CD8-positive, alpha-beta memory T cell (primary cell): Measurements from ENCODE around the gene TMEM200A. TPM values are rescaled to one million over a fixed set of nuclear protein-coding genes. Genes with fewer than 3 reads are reported as not detected.

Experiments
- CTCF ChIA-PET: fragments of 350-600 bp; sonication (Branson Sonifier 250); formaldehyde crosslinking; loops from one replicate; lab custom pipeline; 2021; ENCODE audit warnings: antibody characterized with exemption; lab: Charles Lee
- POLR2A ChIA-PET: fragments of 350-600 bp; sonication (Branson Sonifier 250); formaldehyde crosslinking; loops from one replicate; lab custom pipeline; 2021; ENCODE audit warnings: antibody characterized with exemption; lab: Charles Lee
- DNase-seq, 5 donors: peaks; one replicate each; pipeline versions ENCODE4 v3.0.0 to v3.0.0-alpha.2; 2020 to 2022; ENCODE audit warnings: mixed read lengths in 1 of 5
- H3K27ac ChIP-seq: one replicate; pipeline ENCODE4 v1.7.0; 2013; ENCODE audit warnings: low read depth, mild to moderate bottlenecking, low read length, moderate library complexity
- H3K27me3 ChIP-seq: 2 replicates; pipeline ENCODE4 v1.7.0; 2013; ENCODE audit warnings: low read length, mild to moderate bottlenecking; ENCODE audit not compliant: insufficient read depth, poor library complexity, severe bottlenecking
- H3K36me3 ChIP-seq: 2 replicates; pipeline ENCODE4 v1.7.0; 2013; ENCODE audit warnings: mild to moderate bottlenecking, low read length, moderate library complexity; ENCODE audit not compliant: insufficient read depth
- H3K4me1 ChIP-seq: 2 replicates; pipeline ENCODE4 v1.7.0; 2013; ENCODE audit warnings: mild to moderate bottlenecking, low read length, moderate library complexity; ENCODE audit not compliant: insufficient read depth
- H3K4me3 ChIP-seq: 2 replicates; pipeline ENCODE4 v1.7.0; 2013; ENCODE audit warnings: mild to moderate bottlenecking, low read length
- H3K9me3 ChIP-seq: 2 replicates; pipeline ENCODE4 v1.7.0; 2013; ENCODE audit warnings: mild to moderate bottlenecking, low read length
- H3K27ac Mint-ChIP-seq, 8 donors: one replicate each; pipeline ENCODE4 v1.8.0; 2020 to 2021; ENCODE audit warnings: mixed read lengths in 8 of 8, mild to moderate bottlenecking in 6 of 8, inconsistent platforms in 3 of 8, moderate library complexity in 3 of 8
- H3K27me3 Mint-ChIP-seq, 2 donors: one replicate each; pipeline ENCODE4 v1.8.0; 2020 to 2021; ENCODE audit warnings: mixed read lengths in 2 of 2, mild to moderate bottlenecking in 1 of 2, moderate library complexity in 1 of 2
- H3K36me3 Mint-ChIP-seq, 3 donors: one replicate each; pipeline ENCODE4 v1.8.0; 2020 to 2021; ENCODE audit warnings: mixed read lengths in 3 of 3, inconsistent platforms in 1 of 3, mild to moderate bottlenecking in 1 of 3
- H3K4me1 Mint-ChIP-seq, 3 donors: one replicate each; pipeline ENCODE4 v1.8.0; 2020 to 2021; ENCODE audit warnings: mixed read lengths in 3 of 3, inconsistent platforms in 1 of 3, mild to moderate bottlenecking in 1 of 3
- H3K4me3 Mint-ChIP-seq, 7 donors: one replicate each; pipeline ENCODE4 v1.8.0; 2020 to 2021; ENCODE audit warnings: mixed read lengths in 7 of 7, mild to moderate bottlenecking in 6 of 7, moderate library complexity in 4 of 7, inconsistent platforms in 2 of 7
- H3K9me3 Mint-ChIP-seq, 5 donors: one replicate each; pipeline ENCODE4 v1.8.0; 2020 to 2022; ENCODE audit warnings: mixed read lengths in 5 of 5, mild to moderate bottlenecking in 3 of 5, moderate library complexity in 2 of 5, inconsistent platforms in 1 of 5
- polyA plus RNA-seq: library from polyadenylated mRNA; unstranded; fragments of 300-500 nt; fragmentation: Illumina TruSeq; gene quantifications from one replicate; pipeline ENCODE4 v1.2.3, GENCODE V29; 2021
- total RNA-seq, 2 experiments: library from RNA; stranded (reverse); gene quantifications; one replicate each; pipeline ENCODE4 v1.2.3, GENCODE V29; 2021

Gene TMEM200A
- total and polyA plus RNA-seq, 3 experiments from 2014 or later = 1.4 to 1.7 (median 1.5) TPM

DNA sequence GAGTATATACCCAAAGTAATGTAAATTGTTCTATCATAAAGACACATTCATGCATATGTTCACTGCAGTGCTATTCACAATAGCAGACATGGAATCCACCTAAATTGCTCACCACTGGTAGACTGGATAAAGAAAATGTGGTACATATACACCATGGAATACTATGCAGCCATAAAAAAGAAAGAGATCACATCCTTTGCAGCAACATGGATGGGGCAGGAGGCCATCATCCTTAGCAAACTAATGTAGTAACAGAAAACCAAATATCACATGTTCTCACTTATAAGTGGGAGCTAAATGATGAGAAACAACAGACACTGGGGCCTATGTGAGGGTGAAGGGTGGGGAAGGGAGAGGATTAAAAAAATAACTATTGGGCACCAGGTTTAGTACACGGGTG, 11.5 kb upstream of the TMEM200A start:
- Mint-ChIP-seq H3K4me1 (no peaks in the 10 kb centered on the region), H3K27me3 (no peaks in the 10 kb centered on the region), H3K9me3 (peaks cover 0 to 17% (median 6%) of the 10 kb centered on the region in 5 donors), H3K4me3 (no peak overlapping the region), H3K36me3 (peaks cover 0 to 6% (median 3%) of the 10 kb centered on the region in 3 donors), H3K27ac (no peak overlapping the region)
- ChIA-PET POLR2A (no interaction called here), CTCF (no interaction called here)
- no peaks in the 10 kb centered on the region for H3K36me3 ChIP-seq
- H3K27ac ChIP-seq = no peak overlapping the region
- no peaks in the 10 kb centered on the region for H3K27me3 ChIP-seq
- H3K4me1 ChIP-seq = no peaks in the 10 kb centered on the region
- no peak overlapping the region for H3K4me3 ChIP-seq
- no peaks in the 10 kb centered on the region for H3K9me3 ChIP-seq
- no peak for DNase-seq

GRCh38 chr6:130355572-130355971, 10.2 kb upstream of the TMEM200A start:
- Histone ChIP-seq H3K36me3 (no peaks in the 10 kb centered on the region), H3K27ac (no peak overlapping the region), H3K9me3 (no peaks in the 10 kb centered on the region), H3K4me1 (no peaks in the 10 kb centered on the region), H3K4me3 (no peak overlapping the region), H3K27me3 (no peaks in the 10 kb centered on the region)
- Mint-ChIP-seq H3K9me3 (peaks cover 4 to 18% (median 15%) of the 10 kb centered on the region in 5 donors), H3K4me1 (no peaks in the 10 kb centered on the region), H3K27ac (no peak overlapping the region), H3K4me3 (no peak overlapping the region), H3K27me3 (peaks cover 0 to 1% of the 10 kb centered on the region in 2 donors), H3K36me3 (peaks cover 0 to 12% (median 3%) of the 10 kb centered on the region in 3 donors)
- ChIA-PET POLR2A (no interaction called here), CTCF (interaction anchor here (1.5 kb wide), 1 partner anchor 10 kb away, joined by 5 read pairs; the partner anchor contains the start of gene TMEM200A)
- DNase-seq = no peak

GRCh38 chr6:130357436-130357835, 8.4 kb upstream of the TMEM200A start:
- Histone ChIP-seq H3K4me3 (no peak overlapping the region), H3K27ac (no peak overlapping the region), H3K27me3 (no peaks in the 10 kb centered on the region), H3K36me3 (no peaks in the 10 kb centered on the region), H3K9me3 (no peaks in the 10 kb centered on the region), H3K4me1 (no peaks in the 10 kb centered on the region)
- CTCF ChIA-PET = no interaction called here
- Mint-ChIP-seq H3K4me1 (no peaks in the 10 kb centered on the region), H3K9me3 (peaks cover 4 to 14% (median 7%) of the 10 kb centered on the region in 5 donors), H3K4me3 (no peak overlapping the region), H3K27me3 (peaks cover 0 to 1% of the 10 kb centered on the region in 2 donors), H3K36me3 (peaks cover 0 to 12% (median 3%) of the 10 kb centered on the region in 3 donors), H3K27ac (no peak overlapping the region)
- DNase-seq = no peak
- POLR2A ChIA-PET = interaction anchor here (0.7 kb wide), 1 partner anchor 41 kb away, joined by 4 read pairs; no protein-coding TSS in a partner anchor

DNA sequence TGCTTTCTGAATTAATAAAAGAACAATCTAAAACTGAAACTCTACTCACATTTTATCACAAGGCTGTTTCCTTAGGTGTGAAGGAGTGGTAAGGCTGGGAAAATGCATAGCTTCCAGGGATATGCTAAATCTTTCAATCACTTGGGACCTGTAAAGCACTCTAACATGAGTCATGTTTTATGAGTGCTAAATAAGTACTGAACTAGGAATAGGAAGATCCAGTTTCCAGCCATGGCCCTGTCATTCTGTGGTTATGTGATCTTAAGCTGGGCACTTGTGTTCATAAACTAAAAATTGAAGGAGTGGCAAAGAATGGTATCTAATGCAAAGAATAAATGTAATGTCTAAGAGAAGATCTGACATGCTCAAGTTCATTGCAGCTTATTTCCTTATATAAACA, 6.1 kb upstream of the TMEM200A start:
- POLR2A ChIA-PET = no interaction called here
- H3K9me3 ChIP-seq = no peaks in the 10 kb centered on the region
- peaks cover 0 to 1% of the 10 kb centered on the region in 2 donors for H3K27me3 Mint-ChIP-seq
- H3K4me3 Mint-ChIP-seq = no peak overlapping the region
- CTCF ChIA-PET = no interaction called here
- peaks cover 4 to 12% (median 7%) of the 10 kb centered on the region in 5 donors for H3K9me3 Mint-ChIP-seq
- no peaks in the 10 kb centered on the region for H3K36me3 ChIP-seq
- no peak overlapping the region for H3K4me3 ChIP-seq
- peaks cover 3% of the 10 kb centered on the region for H3K4me1 ChIP-seq
- no peaks in the 10 kb centered on the region for H3K27me3 ChIP-seq
- no peak for DNase-seq
- no peak overlapping the region for H3K27ac ChIP-seq
- H3K36me3 Mint-ChIP-seq = peaks cover 0 to 7% (median 3%) of the 10 kb centered on the region in 3 donors
- peaks cover 7 to 11% (median 8%) of the 10 kb centered on the region in 3 donors for H3K4me1 Mint-ChIP-seq
- no peak overlapping the region for H3K27ac Mint-ChIP-seq

DNA sequence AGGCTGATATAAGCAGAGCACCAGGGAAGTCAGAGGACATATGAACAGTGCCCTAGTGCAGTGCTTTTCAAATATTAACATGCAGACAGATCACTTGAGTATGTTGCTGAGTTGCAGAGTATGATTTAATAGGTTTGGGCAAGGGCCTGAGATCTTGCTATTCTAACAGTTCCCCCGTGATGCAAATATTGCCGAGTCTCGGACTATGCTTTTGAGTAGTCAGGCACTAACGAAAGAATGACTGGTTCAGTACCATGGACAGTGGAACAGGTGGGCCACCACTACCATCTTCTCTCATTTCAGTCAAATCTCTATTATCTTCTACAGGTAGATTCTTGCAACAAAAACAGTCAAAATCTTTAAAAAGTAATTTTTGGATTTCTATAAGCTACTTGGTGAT, 3.7 kb upstream of the TMEM200A start:
- Mint-ChIP-seq H3K4me3 (no peak overlapping the region), H3K27ac (no peak overlapping the region), H3K4me1 (peaks cover 17 to 19% (median 19%) of the 10 kb centered on the region in 3 donors), H3K27me3 (peaks cover 0 to 5% of the 10 kb centered on the region in 2 donors), H3K9me3 (peaks cover 4 to 12% (median 7%) of the 10 kb centered on the region in 5 donors), H3K36me3 (peaks cover 2 to 7% (median 2%) of the 10 kb centered on the region in 3 donors)
- H3K4me3 ChIP-seq = no peak overlapping the region
- POLR2A ChIA-PET = no interaction called here
- DNase-seq = peak in 1 of 5 donors; percentile 17
- peaks cover 13% of the 10 kb centered on the region for H3K4me1 ChIP-seq
- H3K9me3 ChIP-seq = no peaks in the 10 kb centered on the region
- H3K27ac ChIP-seq = no peak overlapping the region
- CTCF ChIA-PET = no interaction called here
- peaks cover 5% of the 10 kb centered on the region for H3K27me3 ChIP-seq
- no peaks in the 10 kb centered on the region for H3K36me3 ChIP-seq

DNA sequence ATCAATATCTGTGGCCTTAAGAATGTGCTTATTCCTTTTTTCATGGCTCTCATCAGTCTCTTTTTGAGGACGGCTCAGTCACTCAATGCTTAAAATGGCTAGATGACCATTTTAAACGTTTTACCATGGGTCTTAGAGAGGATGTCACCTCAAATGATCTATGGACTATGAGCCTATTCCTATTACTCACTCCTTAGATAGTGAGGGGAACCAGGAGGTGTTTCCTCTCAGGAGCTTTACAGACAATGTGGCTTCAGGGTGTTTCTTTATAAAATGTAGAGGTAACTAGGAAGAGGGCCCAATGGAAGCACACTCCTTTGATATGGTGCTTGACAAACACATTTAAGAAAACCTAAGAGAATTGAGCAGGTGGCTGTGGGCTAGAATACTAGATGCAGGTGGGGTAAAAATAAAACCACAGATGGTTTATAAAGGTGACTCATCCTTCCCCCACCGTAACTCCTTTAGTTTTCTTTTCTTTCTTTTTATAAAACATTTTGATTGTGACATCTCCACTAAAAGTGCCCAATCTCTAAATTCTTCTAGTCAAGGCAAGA, 1.5 kb upstream of the TMEM200A start:
- Mint-ChIP-seq H3K9me3 (peaks cover 4 to 12% (median 7%) of the 10 kb centered on the region in 5 donors), H3K4me3 (peak overlapping the region; percentile 58 to 87 (median 71)), H3K36me3 (peaks cover 2 to 7% (median 2%) of the 10 kb centered on the region in 3 donors), H3K27ac (no peak overlapping the region), H3K27me3 (peaks cover 0 to 7% of the 10 kb centered on the region in 2 donors), H3K4me1 (peaks cover 29 to 38% (median 37%) of the 10 kb centered on the region in 3 donors)
- CTCF ChIA-PET = no interaction called here
- Histone ChIP-seq H3K27me3 (peaks cover 5% of the 10 kb centered on the region), H3K9me3 (no peaks in the 10 kb centered on the region), H3K27ac (no peak overlapping the region), H3K4me1 (peaks cover 13% of the 10 kb centered on the region), H3K36me3 (no peaks in the 10 kb centered on the region), H3K4me3 (no peak overlapping the region)
- no peak for DNase-seq
- POLR2A ChIA-PET = no interaction called here

GRCh38 chr6:130366107-130367005, 539 bp downstream of the TMEM200A start:
- no peak overlapping the region for H3K27ac ChIP-seq
- Mint-ChIP-seq H3K4me3 (peak overlapping the region; percentile 78 to 91 (median 84)), H3K4me1 (peaks cover 29 to 38% (median 37%) of the 10 kb centered on the region in 3 donors), H3K27ac (peak overlapping the region in 5 of 8 donors; percentile 3 to 66 (median 25)), H3K9me3 (peaks cover 0 to 3% (median 0%) of the 10 kb centered on the region in 5 donors), H3K36me3 (peaks cover 0 to 2% (median 2%) of the 10 kb centered on the region in 3 donors), H3K27me3 (peaks cover 0 to 5% of the 10 kb centered on the region in 2 donors)
- H3K36me3 ChIP-seq = no peaks in the 10 kb centered on the region
- POLR2A ChIA-PET = no interaction called here
- no peaks in the 10 kb centered on the region for H3K9me3 ChIP-seq
- peak overlapping the region; percentile 58 for H3K4me3 ChIP-seq
- CTCF ChIA-PET = interaction anchor here (1.2 to 3.9 kb wide), 5 partner anchors 10 to 335 kb away, joined by 5 to 23 read pairs (median 7); no protein-coding TSS in a partner anchor
- H3K27me3 ChIP-seq = peaks cover 5% of the 10 kb centered on the region
- H3K4me1 ChIP-seq = peaks cover 13% of the 10 kb centered on the region
- DNase-seq = peak in 3 of 5 donors; percentile 12 to 62 (median 14)
